ENCODE measurements around the gene GNL1. TPM values are rescaled to one million over a fixed set of nuclear protein-coding genes. Genes with fewer than 3 reads are reported as not detected.
"Not testable (repeated sequence)": the region's sequence is repeated elsewhere in the genome, so short reads cannot be mapped to it uniquely, and the experiment has no call there.

The GNL1 gene, protein sequence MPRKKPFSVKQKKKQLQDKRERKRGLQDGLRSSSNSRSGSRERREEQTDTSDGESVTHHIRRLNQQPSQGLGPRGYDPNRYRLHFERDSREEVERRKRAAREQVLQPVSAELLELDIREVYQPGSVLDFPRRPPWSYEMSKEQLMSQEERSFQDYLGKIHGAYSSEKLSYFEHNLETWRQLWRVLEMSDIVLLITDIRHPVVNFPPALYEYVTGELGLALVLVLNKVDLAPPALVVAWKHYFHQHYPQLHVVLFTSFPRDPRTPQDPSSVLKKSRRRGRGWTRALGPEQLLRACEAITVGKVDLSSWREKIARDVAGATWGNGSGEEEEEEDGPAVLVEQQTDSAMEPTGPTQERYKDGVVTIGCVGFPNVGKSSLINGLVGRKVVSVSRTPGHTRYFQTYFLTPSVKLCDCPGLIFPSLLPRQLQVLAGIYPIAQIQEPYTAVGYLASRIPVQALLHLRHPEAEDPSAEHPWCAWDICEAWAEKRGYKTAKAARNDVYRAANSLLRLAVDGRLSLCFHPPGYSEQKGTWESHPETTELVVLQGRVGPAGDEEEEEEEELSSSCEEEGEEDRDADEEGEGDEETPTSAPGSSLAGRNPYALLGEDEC
- 18.3 TPM for total RNA-seq
- long read RNA-seq, full-length matches to known transcripts: 12 of 22 reads
- long read RNA-seq, partial matches to known transcripts: 6 of 22 reads
- long read RNA-seq, other reads (novel, unspliced or antisense): 4 of 22 reads

DNA sequence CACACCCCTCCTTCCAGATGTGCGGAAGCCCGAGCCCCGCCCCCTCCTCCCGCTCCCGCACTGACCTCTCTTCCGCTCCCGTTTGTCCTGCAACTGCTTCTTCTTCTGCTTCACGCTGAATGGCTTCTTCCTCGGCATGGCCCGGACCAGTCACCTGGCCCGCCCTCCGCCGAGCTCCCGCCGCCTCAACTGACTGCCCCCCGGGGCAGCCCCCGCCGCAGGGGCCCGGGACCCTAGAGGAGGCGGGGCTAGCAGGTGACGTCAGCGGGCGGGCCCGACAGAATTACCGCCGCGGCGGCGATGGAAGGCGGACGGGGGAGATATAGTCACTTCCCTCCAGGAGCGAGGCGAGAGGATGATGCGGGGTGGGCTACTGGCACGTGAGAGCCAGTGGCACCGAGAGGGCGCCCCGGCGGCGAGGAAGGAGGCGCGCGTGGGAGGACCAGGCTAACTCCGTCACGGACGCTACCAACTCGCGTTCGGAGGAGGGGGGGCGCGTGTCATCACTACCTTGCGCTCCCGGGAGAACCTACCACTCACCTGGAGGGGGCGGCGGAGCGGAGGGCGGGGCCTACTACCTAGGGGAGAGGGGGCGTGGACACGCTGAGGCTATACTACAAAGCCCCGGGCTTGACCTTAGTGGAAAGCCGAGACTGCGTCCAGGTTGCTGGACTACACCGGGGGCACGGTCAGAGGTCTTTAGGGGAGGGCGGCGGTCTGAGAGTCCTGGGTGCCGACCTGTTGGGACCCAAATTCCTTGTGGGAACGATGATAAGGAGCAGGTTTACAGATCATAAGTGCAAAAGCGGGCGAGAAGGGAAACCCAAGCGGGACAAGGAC is at the start of gene GNL1:
Gene GNL1, minus strand, starts transcription at position 424 of the 840 bp plus-strand sequence. Its CDS starts 286 bp downstream, at position 138.
- intact Hi-C loops (cut with DNase I): loop anchor here (2.0 to 5.0 kb wide), 3 partner anchors 15 to 166 kb away; partner anchors contain the start of genes ABCF1, MRPS18B, PPP1R10 and TUBB
- peak; percentile 79 for ATAC-seq

DNA sequence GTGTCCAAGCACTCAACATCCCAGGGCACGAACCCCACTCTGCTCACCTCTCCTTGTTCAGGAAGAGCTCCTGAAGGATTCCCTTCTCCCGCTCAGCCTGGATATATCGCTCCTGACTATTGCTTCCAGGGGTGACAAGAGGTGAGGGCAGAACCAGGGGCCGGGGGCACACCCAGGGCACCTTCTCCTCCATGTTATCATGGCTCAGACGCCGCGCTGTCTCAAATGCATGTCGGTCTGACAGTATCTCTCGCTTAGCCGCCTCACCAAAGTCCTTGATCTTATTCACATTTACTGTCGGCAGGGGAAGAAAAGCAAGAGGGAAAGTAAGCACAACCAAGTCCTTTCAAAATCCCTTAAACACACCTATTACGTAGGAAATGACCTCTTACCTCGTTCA is 47.7 kb upstream of the GNL1 start:
- no peak for DNase-seq (ENCODE audit: missing footprints)
- intact Hi-C loops (cut with DNase I): no loop called here
- ATAC-seq: no peak

More for the DNA sequence above, at the start of gene GNL1:
- DNase-seq (ENCODE audit: missing footprints): peak; percentile 96

- intact Hi-C loops (cut with DNase I): no loop called here
These were observed 45.7 kb upstream of the GNL1 start for GRCh38 chr6:30601815-30602641.

GRCh38 chr6:30601436-30601814 is 45.1 kb upstream of the GNL1 start:
- intact Hi-C loops (cut with DNase I): no loop called here
- DNase-seq (ENCODE audit: missing footprints) (no peak), ATAC-seq (no peak)

More at GRCh38 chr6:30601815-30602641, 45.7 kb upstream of the GNL1 start:
- DNase-seq (ENCODE audit: missing footprints) (no peak), ATAC-seq (no peak)

- intact Hi-C loops (cut with DNase I): no loop called here
- no peak for ATAC-seq
These were observed 44.2 kb upstream of the GNL1 start for GRCh38 chr6:30600451-30600961.

GRCh38 chr6:30599625-30600324 is 43.5 kb upstream of the GNL1 start:
- intact Hi-C loops (cut with DNase I): loop anchor here (5.0 kb wide), 2 partner anchors 57 to 117 kb away; no protein-coding TSS in a partner anchor
- no peak for ATAC-seq

More at GRCh38 chr6:30600451-30600961, 44.2 kb upstream of the GNL1 start:
- DNase-seq (ENCODE audit: missing footprints): no peak

GRCh38 chr6:30598912-30599624 is 42.8 kb upstream of the GNL1 start:
- intact Hi-C loops (cut with DNase I): loop anchor here (5.0 kb wide), 2 partner anchors 57 to 117 kb away; no protein-coding TSS in a partner anchor
- peak; percentile 3 for ATAC-seq

More at GRCh38 chr6:30599625-30600324, 43.5 kb upstream of the GNL1 start:
- no peak for DNase-seq (ENCODE audit: missing footprints)

GRCh38 chr6:30597315-30598144 is 41.2 kb upstream of the GNL1 start:
- peak; percentile 63 for ATAC-seq
- DNase-seq (ENCODE audit: missing footprints): not testable (repeated sequence)
- intact Hi-C loops (cut with DNase I): loop anchor here (5.0 kb wide), 2 partner anchors 55 to 115 kb away; no protein-coding TSS in a partner anchor

More at GRCh38 chr6:30598912-30599624, 42.8 kb upstream of the GNL1 start:
- no peak for DNase-seq (ENCODE audit: missing footprints)

DNA sequence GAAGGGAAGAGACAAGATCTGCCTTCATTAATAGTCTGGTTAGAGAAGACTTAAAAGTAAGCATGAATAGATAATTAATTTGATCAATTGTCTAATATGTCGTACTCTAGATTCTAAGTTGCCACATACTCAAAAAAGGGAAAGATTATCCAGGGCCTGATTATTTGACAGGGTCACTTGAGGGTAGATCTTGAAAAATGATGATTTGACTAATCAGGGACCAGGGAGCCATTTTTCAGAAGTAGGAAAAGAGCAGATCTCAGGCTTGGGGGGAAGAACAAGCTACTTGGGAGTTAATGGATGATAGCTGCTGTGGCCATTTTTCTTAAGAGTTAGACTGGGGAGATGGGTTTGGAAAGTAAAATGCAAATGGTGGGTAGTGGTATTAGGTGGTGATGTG is 36.0 kb upstream of the GNL1 start:
- intact Hi-C loops (cut with DNase I): no loop called here
- no peak for DNase-seq (ENCODE audit: missing footprints)
- ATAC-seq: no peak

DNA sequence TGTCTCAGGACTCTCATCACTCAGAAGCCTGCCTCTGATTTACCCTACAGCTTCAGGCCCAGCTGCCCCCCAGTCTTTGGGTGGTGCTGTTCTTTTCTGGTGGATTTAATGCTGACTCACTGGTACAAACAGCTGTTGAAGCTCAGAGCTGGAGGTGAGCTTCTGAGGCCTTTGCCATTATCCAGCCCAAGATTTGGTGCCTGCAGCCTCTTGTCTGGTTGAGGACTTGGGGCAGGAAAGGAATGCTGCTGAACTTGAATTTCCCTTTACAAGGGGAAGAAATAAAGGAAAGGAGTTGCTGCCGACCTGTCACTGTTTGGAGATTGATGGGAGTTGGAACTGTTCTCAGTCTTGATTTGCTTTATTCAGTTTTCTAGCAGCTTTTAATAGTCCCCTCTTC is 34.7 kb upstream of the GNL1 start:
- ATAC-seq (no peak), DNase-seq (ENCODE audit: missing footprints) (no peak)
- intact Hi-C loops (cut with DNase I): no loop called here

DNA sequence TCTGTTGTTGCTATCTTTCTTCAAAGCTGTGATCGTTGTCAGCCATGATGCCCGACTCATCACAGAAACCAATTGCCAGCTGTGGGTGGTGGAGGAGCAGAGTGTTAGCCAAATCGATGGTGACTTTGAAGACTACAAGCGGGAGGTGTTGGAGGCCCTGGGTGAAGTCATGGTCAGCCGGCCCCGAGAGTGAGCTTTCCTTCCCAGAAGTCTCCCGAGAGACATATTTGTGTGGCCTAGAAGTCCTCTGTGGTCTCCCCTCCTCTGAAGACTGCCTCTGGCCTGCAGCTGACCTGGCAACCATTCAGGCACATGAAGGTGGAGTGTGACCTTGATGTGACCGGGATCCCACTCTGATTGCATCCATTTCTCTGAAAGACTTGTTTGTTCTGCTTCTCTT is 34.2 kb upstream of the GNL1 start:
- DNase-seq (ENCODE audit: missing footprints) (no peak), ATAC-seq (peak; percentile 13)
- intact Hi-C loops (cut with DNase I): no loop called here

DNA sequence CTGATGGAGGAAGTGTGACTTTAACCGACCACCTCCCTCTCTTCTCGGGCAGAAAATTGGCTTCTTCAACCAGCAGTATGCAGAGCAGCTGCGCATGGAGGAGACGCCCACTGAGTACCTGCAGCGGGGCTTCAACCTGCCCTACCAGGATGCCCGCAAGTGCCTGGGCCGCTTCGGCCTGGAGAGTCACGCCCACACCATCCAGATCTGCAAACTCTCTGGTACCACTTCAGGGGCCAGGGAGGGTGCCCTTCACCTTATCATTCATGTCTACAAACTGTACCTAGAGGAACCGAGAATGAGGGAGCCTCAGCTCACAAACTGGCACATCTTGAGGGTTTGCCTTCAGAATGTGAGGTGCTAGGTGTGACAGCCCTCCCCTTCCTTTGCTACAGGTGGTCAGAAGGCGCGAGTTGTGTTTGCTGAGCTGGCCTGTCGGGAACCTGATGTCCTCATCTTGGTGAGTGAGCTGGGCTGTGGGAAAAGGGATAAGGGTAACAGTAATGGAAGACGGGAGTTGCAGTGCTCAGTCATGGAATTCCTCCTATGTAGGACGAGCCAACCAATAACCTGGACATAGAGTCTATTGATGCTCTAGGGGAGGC is 33.6 kb upstream of the GNL1 start:
- DNase-seq (ENCODE audit: missing footprints) (no peak), ATAC-seq (no peak)
- intact Hi-C loops (cut with DNase I): no loop called here

DNA sequence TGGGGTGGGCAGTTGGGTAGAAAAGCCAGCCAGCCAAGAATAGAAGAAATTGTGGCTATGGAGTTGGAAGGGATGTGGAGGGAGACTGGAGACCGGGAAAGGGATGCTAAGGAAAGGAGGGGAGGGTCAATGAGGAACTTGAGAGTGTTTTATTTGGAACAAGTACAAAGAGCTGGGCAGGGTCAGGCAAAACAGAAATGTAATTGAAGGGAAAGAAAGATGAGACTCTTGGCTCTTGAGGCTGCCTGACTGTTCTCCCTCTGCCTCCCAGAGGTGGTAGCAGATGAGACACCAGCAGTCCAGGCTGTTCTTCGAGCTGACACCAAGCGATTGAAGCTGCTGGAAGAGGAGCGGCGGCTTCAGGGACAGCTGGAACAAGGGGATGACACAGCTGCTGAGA is 27.6 kb upstream of the GNL1 start:
- intact Hi-C loops (cut with DNase I): no loop called here
- ATAC-seq (no peak), DNase-seq (ENCODE audit: missing footprints) (no peak)

DNA sequence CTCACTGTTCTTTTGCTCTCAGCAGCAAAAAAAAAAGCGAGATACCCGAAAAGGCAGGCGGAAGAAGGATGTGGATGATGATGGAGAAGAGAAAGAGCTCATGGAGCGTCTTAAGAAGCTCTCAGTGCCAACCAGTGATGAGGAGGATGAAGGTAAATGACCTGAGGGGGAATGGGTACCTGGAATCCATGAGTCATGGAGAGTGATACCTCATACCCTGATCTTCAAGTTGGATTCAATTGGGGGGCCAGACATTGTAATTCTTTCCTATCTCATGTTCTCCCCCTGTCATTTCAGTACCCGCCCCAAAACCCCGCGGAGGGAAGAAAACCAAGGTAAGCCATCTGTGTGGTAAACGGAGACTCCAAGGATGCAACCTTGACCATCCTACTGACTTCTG is 21.8 kb upstream of the GNL1 start:
- intact Hi-C loops (cut with DNase I): no loop called here
- DNase-seq (ENCODE audit: missing footprints) (no peak), ATAC-seq (no peak)

- no peak for DNase-seq (ENCODE audit: missing footprints)
- intact Hi-C loops (cut with DNase I): loop anchor here (5.0 kb wide), 1 partner anchor 39 kb away; no protein-coding TSS in a partner anchor
These were observed 16.8 kb upstream of the GNL1 start for GRCh38 chr6:30573113-30573512.

More at GRCh38 chr6:30573113-30573512, 16.8 kb upstream of the GNL1 start:
- no peak for ATAC-seq
